ENCODE results near the gene ZBTB5.

GRCh38 chr9:37405764-37406380 is 59.4 kb downstream of the ZBTB5 start:
- no peak for TF ChIP-seq CTCF (IDR thresholded peaks at IDR 0.05)
- TF ChIP-seq POLR2A (IDR thresholded peaks at IDR 0.05) = no peak
